Activated B cell treated with CpG ODN at 0.5 μM for 24 hours (primary cell): Measurements from ENCODE around the gene DNAJC30. TPM values are rescaled to one million over a fixed set of nuclear protein-coding genes. Genes with fewer than 3 reads are reported as not detected.
"Not testable (repeated sequence)": the region's sequence is repeated elsewhere in the genome, so short reads cannot be mapped to it uniquely, and the experiment has no call there.

Experiments used
- ATAC-seq: fragments of 200-7000 bp; cut with Tn5 transposase; one replicate; pipeline ENCODE4 v1.10.0; 2021; ENCODE audit warnings: low read depth, mild to moderate bottlenecking, moderate library complexity
- CTCF ChIA-PET: fragments of 350-600 bp; sonication (Branson Sonifier 250); formaldehyde crosslinking; loops from one replicate; lab custom pipeline; 2021; ENCODE audit warnings: antibody characterized with exemption; lab: Charles Lee
- POLR2A ChIA-PET: fragments of 350-600 bp; sonication (Branson Sonifier 250); formaldehyde crosslinking; loops from one replicate; lab custom pipeline; 2021; ENCODE audit warnings: antibody characterized with exemption; lab: Charles Lee
- DNase-seq: peaks from one replicate; pipeline ENCODE4 v3.0.0; 2022
- H3K27ac Mint-ChIP-seq: one replicate; pipeline ENCODE4 v1.8.0; 2020; ENCODE audit warnings: mixed read lengths
- H3K27me3 Mint-ChIP-seq: one replicate; pipeline ENCODE4 v1.8.0; 2021; ENCODE audit warnings: mixed read lengths
- H3K36me3 Mint-ChIP-seq: one replicate; pipeline ENCODE4 v1.8.0; 2021; ENCODE audit warnings: low read depth, mixed read lengths
- H3K4me1 Mint-ChIP-seq: one replicate; pipeline ENCODE4 v1.8.0; 2021; ENCODE audit warnings: mixed read lengths
- H3K4me3 Mint-ChIP-seq: one replicate; pipeline ENCODE4 v1.8.0; 2020; ENCODE audit warnings: mild to moderate bottlenecking, mixed read lengths
- H3K9me3 Mint-ChIP-seq: one replicate; pipeline ENCODE4 v1.8.0; 2020; ENCODE audit warnings: mixed read lengths
- CTCF ChIP-seq: fragments of 200-600 bp; IDR thresholded peaks from one replicate; pipeline ENCODE4 v1.8.0; 2022; ENCODE audit warnings: antibody characterized with exemption, mild to moderate bottlenecking
- intact Hi-C: fragments of 100-400 bp; cut with micrococcal nuclease; formaldehyde crosslinking; loops from one replicate; pipeline ENCODE4 v1.15.1; 2024
- total RNA-seq: library from RNA; stranded (reverse); gene quantifications from 2 replicates; pipeline ENCODE4 v1.2.3, GENCODE V29; 2022

The DNAJC30 gene
- total RNA-seq, 1 donor from 2014 or later, result 14.2 TPM

DNA sequence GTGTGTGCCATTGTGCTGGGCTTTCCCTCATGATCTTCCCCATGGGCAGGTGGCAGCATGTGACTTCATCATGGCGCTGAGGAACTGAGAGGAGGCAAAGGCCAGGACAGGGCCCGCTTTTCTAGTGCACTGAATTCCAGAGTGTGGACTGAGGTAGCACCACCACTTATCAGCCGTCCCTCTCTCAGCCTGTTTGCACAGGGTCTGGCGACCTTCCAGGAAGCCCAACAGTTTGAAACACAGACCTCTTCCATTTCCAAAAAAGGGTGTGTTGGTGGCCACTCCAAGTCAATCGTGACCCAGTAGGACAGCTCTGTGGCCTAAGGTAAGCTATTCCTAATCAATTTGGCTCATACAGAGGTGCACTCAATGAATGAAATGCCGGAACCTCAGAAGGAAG, 4.4 kb downstream of the DNAJC30 start:
- DNase-seq (no peak), ATAC-seq (no peak)
- Mint-ChIP-seq H3K27ac (no peak overlapping the region), H3K36me3 (peaks cover 30% of the 10 kb centered on the region), H3K4me3 (no peak overlapping the region), H3K27me3 (no peaks in the 10 kb centered on the region), H3K9me3 (no peaks in the 10 kb centered on the region), H3K4me1 (peaks cover 23% of the 10 kb centered on the region)
- CTCF ChIA-PET, result no interaction called here
- POLR2A ChIA-PET, result no interaction called here
- intact Hi-C loops, result no loop called here
- TF ChIP-seq CTCF, result no peak

DNA sequence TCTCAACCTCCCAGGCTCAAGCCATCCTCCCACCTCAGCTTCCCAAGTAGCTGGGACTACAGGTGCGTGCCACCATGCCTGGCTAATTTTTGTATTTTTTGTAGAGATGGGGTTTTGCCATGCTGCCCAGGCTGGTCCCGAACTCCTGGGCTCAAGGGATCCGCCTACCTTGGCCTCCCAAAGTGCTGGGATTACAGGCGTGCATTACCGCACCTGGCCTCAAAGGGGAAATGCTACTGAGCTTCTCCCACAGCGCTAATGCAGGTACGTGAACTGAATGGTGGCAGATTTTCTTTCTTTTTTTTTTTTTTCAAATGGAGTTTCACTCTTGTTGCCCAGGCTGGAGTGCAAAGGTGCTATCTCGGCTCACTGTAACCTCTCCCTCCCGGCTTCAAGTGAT, 7.2 kb downstream of the DNAJC30 start:
- ChIA-PET POLR2A (interaction anchor here (0.6 kb wide), 1 partner anchor 191 kb away, joined by 4 read pairs; no protein-coding TSS in a partner anchor), CTCF (interaction anchor here (1.5 kb wide), 1 partner anchor 8 kb away, joined by 3 read pairs; no protein-coding TSS in a partner anchor)
- H3K27me3 Mint-ChIP-seq, H3K4me1 Mint-ChIP-seq, ATAC-seq, DNase-seq, H3K9me3 Mint-ChIP-seq, H3K4me3 Mint-ChIP-seq, H3K27ac Mint-ChIP-seq, intact Hi-C loops: not testable (repeated sequence)
- H3K36me3 Mint-ChIP-seq, result peaks cover 22% of the 10 kb centered on the region

DNA sequence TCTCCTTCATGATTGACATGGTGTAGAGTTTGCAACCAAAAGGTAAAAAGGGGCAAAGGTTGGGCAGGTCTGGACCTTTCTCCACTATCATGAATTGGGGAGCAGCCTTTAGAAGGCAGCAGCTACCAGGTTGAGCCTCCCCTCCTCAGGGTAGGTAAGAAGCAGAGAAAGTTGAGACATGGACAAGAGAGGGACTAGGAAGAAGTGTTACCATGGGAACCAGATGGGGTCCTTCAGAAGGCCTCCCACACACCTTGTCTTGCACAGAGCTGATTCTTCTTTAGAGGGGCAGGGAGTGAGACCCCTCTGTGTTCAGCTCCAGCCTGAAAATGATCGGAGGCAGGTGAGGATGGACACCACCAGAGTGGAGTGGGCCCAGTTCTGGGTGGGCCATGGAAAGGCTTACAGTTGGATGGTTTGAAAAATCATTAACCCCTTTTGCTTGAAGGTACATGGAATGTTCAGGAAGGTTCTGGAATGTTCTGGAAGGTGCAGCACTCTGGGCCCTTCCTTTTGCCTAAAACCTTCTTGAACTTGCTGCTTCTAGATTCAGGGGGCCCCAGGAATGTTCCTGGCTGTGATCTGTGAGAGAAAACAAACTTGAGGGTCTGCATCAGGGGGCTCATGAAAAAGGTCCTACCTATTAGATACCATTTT, 8.7 kb downstream of the DNAJC30 start:
- Mint-ChIP-seq H3K9me3 (no peaks in the 10 kb centered on the region), H3K36me3 (peaks cover 18% of the 10 kb centered on the region), H3K4me3 (no peak overlapping the region), H3K27me3 (no peaks in the 10 kb centered on the region), H3K4me1 (no peaks in the 10 kb centered on the region), H3K27ac (no peak overlapping the region)
- POLR2A ChIA-PET, result interaction anchor here (0.6 kb wide), 1 partner anchor 173 kb away, joined by 3 read pairs; no protein-coding TSS in a partner anchor
- intact Hi-C loops, result no loop called here
- DNase-seq (no peak), ATAC-seq (no peak)
- no peak for TF ChIP-seq CTCF
- CTCF ChIA-PET, result no interaction called here

DNA sequence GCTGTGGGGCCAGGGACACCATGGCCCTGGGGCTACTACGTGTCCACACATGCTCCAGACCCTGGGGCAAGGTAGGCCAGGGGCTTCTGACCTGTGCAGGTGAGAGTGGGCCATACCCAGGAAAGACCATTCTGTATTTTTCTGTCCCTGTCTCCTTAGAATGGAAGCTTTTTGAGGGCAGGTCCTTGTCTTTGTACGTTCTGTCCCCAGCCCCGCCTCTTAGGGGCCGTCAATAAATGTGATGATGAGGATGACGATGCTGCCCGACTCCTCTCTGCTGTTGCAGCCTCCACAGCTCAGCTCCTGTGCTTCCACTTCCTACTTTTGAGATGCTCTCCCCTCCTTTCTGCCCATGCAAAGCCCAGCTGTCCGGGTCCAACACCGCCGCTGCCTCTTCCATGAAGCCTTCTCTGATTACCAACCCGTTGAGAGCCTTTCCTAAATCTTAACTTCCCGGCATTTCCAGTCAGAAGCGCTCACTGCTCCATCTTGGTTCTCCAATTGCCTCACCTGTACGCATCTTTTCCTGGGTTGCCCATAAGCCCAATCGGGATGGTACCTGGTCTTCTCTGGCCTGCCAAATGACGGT, 11.3 kb downstream of the DNAJC30 start:
- intact Hi-C loops, result no loop called here
- Mint-ChIP-seq H3K4me1 (peaks cover 6% of the 10 kb centered on the region), H3K27ac (no peak overlapping the region), H3K4me3 (no peak overlapping the region), H3K36me3 (no peaks in the 10 kb centered on the region), H3K9me3 (no peaks in the 10 kb centered on the region), H3K27me3 (peaks cover 6% of the 10 kb centered on the region)
- DNase-seq, result no peak
- ATAC-seq, result no peak
- CTCF ChIA-PET, result no interaction called here
- POLR2A ChIA-PET, result no interaction called here
- TF ChIP-seq CTCF, result no peak

DNA sequence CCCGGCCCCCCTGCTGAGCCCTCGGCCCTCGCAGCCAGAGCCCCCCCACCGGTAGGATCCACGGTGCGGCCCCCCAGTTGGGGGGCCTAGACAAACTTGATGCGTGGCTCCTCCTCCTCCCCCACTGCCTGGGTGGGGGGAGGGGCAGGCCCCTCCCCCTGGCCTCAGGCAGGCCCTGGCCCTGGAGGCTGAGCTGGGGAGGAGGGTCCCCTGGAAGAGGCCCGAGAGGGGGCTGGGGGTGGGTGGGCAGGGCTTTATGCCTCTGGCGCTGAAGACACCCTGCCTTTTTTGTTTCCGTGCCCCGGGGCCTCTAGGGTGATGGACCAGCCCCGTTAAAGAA, 12.0 kb downstream of the DNAJC30 start:
- H3K27me3 Mint-ChIP-seq, result peaks cover 6% of the 10 kb centered on the region
- TF ChIP-seq CTCF, result no peak
- H3K9me3 Mint-ChIP-seq, result no peaks in the 10 kb centered on the region
- H3K4me1 Mint-ChIP-seq, result peaks cover 6% of the 10 kb centered on the region
- H3K36me3 Mint-ChIP-seq, result no peaks in the 10 kb centered on the region
- ChIA-PET CTCF (no interaction called here), POLR2A (no interaction called here)
- intact Hi-C loops, result no loop called here
- H3K4me3 Mint-ChIP-seq, result no peak overlapping the region
- no peak overlapping the region for H3K27ac Mint-ChIP-seq
- DNase-seq (no peak), ATAC-seq (no peak)
